Lung microvascular endothelial cell (primary cell): ENCODE measurements around the gene CC2D1A. TPM values are rescaled to one million over a fixed set of nuclear protein-coding genes. Genes with fewer than 3 reads are reported as not detected.

Source experiments
- DNase-seq, 2 donors: peaks; one replicate each; pipeline versions ENCODE4 v3.0.0 to v3.0.0-alpha.2; 2010; ENCODE audit warnings: low read depth in 2 of 2
- total RNA-seq: library from RNA; depleted of rRNA; stranded (reverse); fragments of >200 nt; gene quantifications from 2 replicates; pipeline ENCODE4 v1.2.1, GENCODE V29; 2014

Gene CC2D1A
- total RNA-seq, 1 donor from 2014 or later, result 3.8 TPM

DNA sequence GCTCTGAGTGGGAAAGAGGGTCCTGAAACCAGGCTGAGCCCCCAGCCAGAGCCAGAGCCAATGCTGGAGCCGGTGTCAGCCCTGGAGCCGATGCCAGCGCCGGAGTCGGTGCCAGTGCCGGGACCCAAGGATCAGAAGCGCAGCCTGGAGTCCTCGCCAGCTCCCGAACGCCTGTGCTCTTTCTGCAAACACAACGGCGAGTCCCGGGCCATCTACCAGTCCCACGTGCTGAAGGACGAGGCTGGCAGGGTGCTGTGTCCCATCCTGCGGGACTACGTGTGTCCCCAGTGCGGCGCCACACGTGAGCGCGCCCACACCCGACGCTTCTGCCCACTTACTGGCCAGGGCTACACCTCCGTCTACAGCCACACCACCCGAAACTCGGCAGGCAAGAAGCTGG lies 28.7 kb upstream of the CC2D1A start:
- DNase-seq, result no peak

- DNase-seq, result peak; percentile 94
Measured at GRCh38 chr19:13880059-13881043, 25.6 kb upstream of the CC2D1A start.

GRCh38 chr19:13881251-13881691 lies 24.7 kb upstream of the CC2D1A start:
- DNase-seq, result no peak

- no peak for DNase-seq
Measured at GRCh38 chr19:13881692-13882418, 24.1 kb upstream of the CC2D1A start.

- DNase-seq, result no peak
Measured at GRCh38 chr19:13882419-13882795, 23.6 kb upstream of the CC2D1A start.

GRCh38 chr19:13882836-13883235 lies 23.2 kb upstream of the CC2D1A start:
- no peak for DNase-seq

DNA sequence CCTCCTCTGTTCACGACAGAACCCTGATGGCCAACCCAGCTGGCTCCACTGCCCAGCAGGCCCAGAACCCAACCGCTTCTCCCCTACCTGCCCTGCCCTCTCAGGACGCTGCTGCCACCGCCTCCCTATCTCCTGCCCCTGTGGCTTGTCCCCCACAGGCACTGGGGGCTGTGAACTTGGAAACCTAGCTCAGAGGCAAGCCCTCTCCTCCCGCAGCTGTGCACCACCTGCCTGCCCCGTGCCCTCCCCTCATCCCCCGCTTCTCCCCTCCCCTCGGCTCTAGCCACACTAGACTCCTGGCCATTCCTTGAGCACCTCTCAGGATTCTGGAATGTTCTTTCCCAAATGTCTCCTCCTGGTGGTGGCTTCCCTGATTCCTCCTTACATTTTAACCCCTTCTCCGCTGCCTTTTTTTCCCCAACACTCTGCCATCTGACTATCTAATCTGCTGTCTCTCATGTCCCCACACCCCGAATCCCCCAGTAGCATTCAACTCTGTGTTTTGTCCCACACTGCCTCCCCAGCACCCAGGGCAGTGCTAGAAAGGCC lies 22.4 kb upstream of the CC2D1A start:
- no peak for DNase-seq

DNA sequence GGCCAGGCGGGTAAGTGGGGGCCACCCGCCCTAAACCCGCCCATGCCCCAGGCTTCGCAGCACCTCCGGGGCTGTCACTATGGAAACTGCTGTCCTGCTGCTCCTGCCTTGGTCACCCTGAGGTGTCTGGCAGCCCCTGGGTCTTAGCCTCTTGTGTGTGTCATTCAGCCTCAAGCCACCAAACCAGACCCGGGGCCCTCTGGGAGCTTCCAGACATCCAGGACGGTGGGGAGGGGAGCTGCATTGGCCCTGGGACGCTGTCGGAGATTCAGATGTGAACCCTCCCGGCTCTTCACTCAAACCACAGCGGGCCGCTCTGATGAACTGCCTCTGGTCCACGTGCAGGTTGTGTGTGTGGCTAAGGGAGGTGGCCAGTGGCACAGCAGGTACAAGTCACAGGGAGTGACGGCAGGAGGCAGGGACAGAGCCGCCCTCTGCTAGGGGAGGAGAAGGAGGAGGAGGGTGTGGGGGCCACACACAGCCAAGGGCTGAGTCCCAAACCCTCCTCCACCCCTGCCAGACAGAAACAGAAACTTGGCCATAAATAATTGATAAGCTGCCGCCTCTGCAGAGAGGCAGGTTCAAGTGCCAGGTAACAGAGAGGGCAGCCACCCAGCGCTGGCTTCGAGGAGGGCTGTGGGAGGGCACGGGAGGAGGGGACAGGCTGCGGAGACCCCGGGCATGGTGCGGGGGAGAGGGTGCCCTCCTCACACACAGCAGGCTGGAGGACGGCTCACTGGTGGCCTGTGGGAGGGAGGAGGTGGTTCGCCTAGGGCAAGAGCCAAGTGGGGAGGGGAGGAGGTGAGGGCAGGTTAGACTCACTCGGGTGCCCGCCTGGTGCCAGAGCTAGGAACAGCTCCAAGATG lies 21.0 kb upstream of the CC2D1A start:
- no peak for DNase-seq

DNA sequence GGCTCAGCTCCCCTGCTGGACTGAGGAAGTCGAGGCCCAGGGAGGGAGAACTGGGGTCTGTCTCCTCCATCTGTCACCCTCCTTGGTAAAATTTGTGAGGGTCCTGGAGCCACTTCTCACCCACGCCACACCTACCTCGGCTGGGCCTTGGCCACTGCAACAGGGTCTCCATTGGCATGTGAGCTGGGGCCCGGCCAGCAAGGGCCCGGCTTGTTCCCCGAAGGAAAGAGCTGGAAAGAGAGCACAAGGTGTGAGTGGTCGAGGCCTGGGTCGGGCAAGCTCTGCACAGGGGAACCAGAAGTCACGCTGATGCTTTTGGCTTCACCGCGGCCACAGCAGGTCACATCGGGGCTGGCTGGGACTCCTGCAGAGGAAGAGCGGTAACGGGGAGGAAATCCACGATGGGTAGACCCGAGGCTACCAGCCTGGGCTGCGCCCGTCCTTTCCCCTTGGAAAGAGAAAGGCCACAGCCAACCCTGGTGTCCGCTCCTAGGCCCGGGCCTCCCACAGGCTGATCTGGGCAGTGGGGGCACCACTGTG lies 20.1 kb upstream of the CC2D1A start:
- DNase-seq, result no peak

DNA sequence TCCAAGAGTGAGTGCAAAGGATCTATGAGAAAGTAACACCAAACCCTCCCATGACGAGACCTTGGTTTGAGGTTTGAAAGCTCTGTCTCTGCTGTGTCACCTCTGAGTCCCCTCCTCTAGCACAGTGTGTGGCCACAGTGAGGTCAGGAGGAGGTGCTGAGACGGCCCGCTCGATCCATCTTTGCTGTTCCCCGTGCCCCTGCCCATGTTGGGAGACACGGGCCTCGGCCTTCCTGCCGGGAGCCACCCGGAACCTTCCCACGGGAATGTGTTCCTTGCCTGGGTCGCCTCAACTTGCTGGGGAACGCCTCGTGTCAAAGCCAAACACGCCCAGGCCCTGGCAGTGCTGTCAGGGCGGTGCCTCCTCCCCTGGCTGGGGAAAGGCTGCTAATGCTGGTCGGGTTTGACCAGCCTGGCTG lies 19.0 kb upstream of the CC2D1A start:
- DNase-seq, result no peak

- DNase-seq, result no peak
Measured at GRCh38 chr19:13887517-13887916, 18.5 kb upstream of the CC2D1A start.

DNA sequence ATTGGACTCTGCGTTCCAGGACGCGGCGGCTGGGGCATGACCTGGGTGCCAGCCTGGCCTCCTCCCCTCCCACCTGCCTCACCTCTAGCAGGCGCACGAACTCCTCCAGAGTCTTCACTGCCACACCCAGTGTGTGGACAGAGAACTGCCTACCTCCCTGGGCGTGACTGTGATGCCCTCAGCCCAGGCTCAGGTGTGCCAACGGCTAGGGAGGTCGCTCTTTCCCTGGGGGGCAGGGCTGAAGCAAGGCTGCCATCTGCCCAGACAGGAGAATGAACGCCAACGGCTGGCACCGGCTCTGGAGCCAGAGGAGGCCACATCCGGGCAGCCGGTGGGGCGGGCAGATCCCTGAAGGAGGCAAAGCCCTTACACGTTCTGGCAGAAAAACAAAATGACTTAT lies 17.7 kb upstream of the CC2D1A start:
- no peak for DNase-seq

- no peak for DNase-seq
Measured at GRCh38 chr19:13890136-13890535, 15.9 kb upstream of the CC2D1A start.

DNA sequence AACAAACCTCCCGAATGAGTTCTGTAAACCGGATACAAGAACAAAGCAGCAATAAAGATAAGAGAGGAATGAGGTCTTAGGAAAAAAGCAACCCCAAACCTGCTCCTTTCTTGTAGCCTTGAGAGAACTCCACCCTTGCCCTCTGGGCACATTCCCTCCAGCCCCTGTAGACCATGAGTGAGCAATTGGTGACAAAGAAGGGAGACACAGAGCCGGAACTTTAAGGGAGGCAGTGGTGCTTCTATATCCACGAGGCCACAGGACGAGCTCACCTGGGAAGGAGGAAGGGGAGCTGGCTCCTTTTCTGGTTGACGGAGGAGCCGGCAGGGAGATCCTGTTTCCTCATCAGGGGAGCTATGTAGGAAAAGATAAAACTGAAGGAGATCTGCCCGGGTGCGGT lies 13.1 kb upstream of the CC2D1A start:
- DNase-seq, result no peak

GRCh38 chr19:13894552-13894951 lies 11.4 kb upstream of the CC2D1A start:
- no peak for DNase-seq

DNA sequence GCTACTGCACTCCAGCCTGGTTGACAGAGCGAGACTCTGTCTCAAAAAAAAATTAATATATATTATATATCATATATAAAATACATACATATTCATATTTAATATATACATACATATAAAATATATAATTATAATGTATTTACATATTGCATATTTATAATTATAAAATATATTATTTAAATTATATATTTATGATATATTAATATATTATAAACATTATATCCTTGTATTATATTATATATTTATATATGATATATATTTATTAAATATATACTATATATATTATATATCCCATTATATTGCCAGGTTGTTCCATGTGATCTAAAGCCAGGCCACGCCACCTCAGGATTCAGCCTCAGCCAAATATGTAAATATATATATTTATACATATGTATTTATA lies 9.8 kb upstream of the CC2D1A start:
- DNase-seq, result no peak

- DNase-seq, result no peak
Measured at GRCh38 chr19:13899393-13899792, 6.6 kb upstream of the CC2D1A start.

DNA sequence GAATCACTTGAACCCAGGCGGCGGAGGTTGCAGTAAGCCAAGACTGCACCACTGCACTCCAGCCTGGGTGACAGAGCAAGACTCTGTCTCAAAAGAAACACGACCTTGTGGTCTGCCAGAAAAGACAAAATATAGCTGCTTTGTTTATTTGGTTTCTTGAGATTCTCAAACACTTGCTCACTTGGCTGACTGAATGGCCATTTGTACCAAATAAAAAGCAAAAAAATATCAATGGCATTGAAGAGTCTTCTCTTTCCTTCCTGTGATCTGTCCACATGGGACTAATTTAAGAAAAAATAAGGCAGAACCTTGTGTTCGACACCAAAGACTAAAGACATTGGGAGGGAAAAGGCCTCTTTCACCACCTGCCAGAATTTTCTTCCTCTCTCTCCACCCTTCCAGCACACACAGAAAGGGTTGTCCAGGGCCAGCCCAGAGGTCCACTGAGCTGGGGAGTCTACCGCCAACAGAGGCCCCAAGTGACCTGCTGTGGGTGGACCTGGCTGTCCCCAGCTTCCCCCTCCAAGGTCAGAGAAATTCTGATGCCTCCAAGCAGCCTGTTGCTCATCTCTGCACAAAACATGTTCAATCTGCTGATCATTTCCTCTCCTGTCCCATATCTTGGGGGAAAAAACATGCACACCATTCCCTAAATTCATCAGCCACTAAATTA lies 6.0 kb upstream of the CC2D1A start:
- DNase-seq, result no peak

- peak; percentile 27 to 49 for DNase-seq
Measured at GRCh38 chr19:13902993-13903555, 2.9 kb upstream of the CC2D1A start.

DNA sequence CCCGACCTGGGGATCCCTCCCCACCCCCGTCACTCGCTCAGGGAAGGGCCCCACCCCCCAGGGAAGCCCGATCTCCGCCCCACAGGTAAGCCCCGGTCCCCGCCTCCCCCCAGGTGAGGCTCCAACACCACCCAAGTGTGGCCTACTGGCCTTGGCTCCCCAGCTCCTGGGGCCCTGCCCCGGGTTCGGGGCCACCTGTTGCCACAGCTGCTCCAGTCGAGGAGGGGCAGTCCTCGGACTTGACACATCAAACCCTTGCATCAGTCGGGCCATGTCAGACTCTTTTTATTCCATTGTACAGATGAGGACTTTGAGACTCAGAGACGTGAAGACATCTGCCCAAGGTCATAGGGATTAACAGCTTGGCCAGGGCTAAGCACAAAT lies 512 bp downstream of the CC2D1A start:
- no peak for DNase-seq
